SW480 (cell line): Measurements from ENCODE around the gene CD209.

Experiments
- DNase-seq: peaks from one replicate; pipeline ENCODE4 v3.0.0-alpha.2; 2016; ENCODE audit warnings: low spot score

Gene CD209

DNA sequence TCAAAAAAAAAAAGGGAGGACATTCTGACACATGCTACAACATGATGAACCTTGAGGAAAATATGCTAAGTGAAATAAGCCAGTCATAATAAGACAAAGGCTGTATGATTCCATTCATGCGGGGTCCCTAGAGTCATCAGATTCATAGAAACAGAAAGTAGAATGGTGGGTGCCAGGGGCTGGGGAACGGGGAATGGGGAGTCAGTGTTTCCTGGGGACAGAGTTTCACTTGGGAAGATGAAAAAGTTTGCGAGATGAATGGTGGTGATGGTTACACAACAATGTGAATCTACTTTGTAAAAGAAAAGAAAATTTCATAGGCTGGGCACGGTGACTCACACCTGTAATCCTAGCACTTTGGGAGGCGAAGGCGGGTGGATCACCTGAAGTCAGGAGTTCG lies 9.3 kb downstream of the CD209 start:
- DNase-seq = no peak

DNA sequence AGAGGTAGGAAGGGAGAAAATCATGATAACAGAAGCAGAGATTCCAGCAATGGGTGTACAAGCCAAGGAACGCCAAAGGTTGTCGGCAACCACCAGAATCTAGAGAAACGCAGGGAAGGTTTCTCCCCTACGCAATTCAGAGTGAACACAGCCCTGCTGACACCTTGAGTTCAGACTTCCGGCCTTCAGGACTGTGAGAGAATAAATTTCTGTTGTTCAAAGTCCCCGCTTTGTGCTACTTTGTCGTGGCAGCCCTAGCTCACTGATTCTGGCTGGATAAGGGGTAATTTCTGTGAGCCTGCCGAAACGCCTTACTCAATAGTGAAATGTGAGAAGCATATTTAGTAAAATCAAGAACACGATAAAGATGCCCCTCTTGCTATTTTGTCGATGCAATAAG lies 10.1 kb downstream of the CD209 start:
- no peak for DNase-seq

DNA sequence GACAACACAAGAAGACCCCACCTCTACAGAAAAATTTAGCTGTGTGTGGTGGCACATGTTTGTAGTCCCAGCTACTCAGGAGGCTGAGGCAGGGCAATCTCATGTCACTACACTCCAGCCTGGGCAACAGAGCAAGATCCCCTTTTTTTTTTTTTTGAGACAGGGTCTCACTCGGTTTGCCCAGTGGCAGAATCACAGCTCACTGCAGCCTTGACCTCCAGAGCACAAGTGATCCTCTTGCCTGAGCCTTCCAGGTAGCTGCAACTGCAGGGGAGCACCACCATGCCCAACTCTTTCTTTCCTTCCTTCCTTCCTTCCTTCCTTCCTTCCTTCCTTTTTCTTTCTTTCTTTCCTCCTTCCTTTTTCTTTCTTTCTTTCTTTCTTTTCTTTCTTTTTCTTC lies 11.2 kb downstream of the CD209 start:
- DNase-seq = no peak

DNA sequence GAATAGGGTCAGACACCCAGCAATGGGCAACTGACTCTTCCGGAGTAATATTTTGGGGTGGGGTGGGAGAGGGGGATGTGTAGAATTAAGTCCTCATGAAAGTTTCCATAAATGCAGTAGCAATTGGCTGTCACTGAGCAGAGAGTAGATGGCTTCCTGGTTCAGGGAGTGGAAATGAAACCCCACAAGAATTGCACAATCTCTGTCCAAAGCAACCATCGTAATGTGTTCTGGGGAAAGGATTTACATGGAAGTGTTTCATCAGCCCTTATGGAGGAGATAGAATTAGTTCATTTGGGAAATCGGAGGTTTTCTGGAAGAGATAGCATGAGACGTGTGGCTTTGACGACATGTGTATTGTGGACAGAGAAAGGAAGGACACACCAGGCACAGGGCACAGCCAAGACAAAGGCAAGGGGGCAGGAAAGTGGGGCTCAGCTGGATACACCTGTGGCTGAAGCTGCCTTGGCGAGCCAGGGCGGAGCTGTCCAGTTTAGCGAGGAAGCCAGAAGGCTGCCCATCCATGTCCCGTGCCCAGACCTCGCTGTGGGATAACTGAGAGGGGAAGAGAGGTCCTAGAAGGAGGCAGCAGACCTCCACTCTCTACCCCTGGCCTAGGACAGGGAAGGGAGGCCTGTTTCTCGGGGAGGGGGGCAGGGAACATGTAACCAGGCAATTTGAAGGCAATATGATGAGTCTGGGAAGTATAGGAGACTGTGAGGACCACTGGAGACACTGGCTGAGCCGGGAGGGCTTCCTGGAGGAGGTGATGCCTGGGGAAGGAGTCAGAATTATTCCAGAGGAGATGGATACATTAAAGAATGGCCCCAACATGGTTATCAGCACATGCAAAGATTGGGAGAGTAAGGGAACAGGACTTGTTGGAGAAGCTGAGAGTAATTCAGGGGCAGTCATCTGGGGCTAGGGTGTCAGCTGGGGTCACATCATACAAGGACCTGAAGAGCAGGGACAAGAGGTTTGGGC lies 12.8 kb downstream of the CD209 start:
- DNase-seq = no peak

DNA sequence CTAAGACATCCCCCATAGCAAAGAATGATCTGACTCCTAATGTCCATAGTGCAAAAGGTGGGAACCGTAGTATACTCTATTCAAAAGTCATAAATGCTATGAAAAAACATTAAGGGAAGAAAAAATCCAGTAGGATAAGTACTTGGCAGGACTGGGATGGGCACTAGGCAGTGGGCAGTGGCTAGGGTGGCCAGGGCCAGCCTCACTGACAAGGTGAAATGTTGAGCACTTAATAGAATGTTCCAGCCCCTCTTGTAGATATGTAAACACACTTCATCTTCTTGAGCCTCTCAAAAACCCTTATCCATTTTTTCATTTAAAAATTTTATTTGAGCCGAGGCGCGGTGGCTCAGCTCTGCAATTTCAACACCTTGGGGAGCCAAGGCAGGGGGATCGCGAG lies 14.0 kb downstream of the CD209 start:
- no peak for DNase-seq

DNA sequence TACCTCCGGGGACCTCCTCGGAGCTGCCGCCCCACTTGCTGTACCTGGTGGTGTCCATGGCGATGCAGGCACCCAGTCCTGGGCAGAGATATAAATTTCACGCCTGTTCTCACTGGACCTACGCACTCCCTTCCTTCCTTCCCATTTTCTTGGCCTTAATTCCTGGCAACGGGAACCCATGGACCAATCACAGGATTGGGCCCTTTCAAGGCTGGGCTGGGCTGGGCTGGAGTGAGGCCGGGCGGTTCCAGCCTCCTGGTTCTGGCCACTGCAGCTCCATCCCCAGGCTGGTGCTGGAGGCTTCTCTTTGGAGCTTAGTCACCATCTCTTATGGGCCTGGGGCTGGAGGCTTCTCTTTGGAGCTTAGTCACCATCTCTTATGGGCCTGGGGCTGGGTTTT lies 15.3 kb downstream of the CD209 start, which contains the start of gene CLEC4G:
CLEC4G (minus strand) TSS at position 66 of the 400 bp plus-strand sequence; CDS start at position 58, 8 bp downstream.
- DNase-seq = no peak

DNA sequence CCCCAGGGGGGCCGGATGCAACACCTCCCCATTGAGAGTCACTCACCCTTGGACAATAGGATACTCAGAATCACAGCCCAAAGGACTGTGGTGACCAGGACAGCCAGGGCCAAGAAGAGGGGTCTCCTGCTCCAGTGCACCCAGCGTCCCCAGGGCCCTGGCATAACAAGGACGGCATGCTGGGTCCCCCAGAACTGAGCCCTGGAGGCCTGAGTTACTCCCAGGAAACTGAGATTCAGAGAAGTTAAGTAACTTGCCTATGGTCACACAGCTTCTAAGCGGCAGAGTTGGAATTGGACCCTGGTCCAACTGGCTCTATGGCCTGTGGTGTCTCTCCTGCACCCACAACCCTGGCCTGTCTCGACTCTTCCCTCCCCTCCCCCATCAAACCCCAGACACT lies 15.7 kb downstream of the CD209 start:
- DNase-seq = no peak

DNA sequence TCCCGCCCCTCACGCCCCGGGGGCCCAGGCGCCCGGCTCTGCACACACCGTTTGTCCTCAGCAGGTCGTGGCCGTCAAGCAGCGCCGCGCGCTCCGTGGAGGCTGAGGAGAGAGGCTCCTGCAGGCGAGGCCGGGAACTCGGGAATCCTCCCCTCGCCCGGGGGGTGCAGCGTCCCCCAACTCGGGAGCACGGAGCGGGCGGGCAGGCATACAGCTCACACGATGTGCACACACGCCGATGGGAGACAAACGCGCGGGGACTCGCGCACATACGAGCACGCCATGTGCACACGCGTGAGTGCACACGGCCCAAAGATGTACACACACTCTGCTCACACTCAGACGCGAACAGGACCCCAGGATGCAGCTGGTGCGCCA lies 16.1 kb downstream of the CD209 start:
- no peak for DNase-seq

DNA sequence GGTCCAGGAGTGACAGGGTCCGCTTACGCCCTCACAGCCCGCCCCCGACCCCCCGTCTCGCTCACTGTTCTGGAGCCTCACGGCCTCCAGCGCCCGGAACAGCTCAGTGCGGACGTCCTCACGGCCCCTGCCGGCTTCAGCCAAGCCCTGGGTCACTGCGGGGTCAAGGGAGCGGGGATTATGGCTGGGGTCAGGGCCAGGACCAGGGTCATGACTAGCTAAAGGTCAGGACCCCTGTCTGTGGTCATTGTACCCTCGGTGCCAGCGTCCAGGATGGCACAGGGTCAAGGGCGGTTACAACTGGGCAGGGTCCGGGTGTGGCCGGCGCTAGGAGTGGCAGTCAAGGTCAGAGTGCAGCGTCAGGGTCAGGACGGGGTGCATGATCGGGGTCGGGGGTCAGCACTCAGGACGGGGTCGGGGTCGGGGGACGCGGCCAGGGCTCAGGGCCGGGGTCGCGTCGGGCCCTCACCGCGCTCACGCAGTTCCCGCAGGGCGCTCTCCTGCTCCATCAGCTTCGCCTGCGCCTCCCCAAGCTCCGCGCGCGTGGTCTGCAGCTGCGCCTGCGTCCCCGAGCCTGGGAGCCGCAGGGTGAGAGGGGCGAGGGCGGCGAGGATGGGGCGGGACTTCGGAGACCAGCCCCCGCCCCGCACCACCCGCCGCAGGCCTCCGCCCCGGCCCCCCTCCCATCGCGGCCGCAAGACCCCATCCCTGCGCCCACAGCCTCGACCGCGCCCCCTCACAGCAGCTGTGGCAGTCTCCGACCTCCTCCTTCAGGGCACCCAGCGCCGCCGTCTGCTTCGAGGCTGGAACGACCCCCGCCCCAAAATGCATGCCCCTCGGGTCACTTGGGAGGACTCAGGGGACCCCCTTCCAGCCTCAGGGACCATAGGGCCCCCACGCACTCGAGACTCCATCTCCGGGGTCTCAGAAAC lies 16.8 kb downstream of the CD209 start:
- DNase-seq = no peak

DNA sequence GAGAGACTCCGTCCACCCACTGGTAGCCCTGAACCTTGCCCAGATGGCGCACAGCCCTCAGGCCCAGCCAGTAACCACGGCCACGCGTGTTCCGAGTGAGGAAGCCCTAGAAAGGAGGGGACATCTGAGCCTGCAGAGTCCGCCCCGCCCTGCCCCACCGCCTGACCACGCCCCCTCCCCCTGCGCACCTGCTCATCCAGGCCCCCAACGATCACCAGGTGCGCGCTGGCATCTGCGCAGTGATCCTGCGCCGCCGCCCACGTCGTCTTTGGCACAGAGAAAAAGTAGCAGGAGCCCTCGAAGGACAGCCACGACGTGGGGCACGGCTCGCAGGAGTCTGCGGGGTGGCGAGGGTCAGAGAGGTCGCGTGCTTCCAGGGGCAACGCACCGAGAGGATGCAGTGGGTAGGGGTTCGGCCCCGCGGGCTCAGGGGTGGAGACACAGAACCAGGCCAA lies 17.5 kb downstream of the CD209 start:
- no peak for DNase-seq

DNA sequence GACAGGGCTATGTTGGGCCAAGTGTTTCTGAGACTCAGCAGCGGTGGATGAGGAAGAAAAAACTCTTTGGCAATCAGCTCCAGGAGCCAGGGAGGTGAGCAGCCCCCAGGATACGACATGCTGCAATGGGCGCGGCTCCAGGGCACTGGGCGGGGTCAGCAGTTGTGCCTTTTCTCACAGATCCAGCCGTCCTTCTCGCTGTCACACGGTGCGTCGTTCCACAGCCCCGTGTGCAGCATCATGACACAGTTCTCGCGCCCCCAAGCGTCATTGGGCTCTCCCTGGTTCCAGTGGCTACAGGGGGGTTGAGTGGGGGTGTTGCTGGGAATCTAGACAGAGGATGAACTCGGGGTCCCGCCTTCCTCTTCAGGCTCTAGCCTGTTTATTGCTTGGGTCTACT lies 18.1 kb downstream of the CD209 start:
- DNase-seq = no peak

DNA sequence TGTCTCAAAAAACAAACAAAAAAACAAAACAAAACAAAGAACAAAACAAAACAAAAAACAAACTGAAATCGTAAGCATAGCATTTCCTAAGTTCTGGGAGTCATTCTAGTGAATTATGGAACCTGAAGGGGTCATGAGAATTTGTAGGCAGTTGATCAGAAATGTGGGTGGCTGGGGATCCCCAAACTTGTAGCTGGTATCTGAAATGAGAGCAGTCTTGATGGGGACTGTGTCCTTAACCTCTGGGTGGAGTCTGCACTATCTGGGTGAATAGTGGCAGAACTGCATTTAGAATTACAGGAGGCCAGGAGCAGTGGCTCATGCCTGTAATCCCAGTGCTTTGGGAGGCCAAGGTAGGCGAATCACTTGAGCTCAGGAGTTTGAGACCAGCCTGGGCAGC lies 21.5 kb downstream of the CD209 start:
- DNase-seq = no peak

DNA sequence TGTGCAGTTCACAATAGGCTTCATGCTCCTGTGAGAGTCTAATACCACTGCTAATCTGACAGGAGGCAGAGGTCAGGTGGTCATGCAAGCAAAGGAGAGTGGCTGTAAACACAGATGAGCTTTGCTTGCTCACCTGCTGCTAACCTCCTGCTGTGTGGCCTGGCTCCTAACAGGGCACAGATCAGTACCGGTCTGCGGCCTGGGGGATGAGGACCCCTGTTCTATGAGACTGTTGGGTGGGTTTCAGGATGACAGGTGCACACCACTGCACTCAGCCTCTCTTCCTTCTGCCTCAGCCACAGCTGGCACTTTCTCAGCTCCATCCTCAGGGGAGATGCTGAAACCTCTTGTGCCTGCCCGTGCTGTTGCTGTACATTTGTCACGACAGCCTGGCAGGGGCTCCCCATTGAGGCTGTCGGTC lies 25.1 kb downstream of the CD209 start:
- no peak for DNase-seq

DNA sequence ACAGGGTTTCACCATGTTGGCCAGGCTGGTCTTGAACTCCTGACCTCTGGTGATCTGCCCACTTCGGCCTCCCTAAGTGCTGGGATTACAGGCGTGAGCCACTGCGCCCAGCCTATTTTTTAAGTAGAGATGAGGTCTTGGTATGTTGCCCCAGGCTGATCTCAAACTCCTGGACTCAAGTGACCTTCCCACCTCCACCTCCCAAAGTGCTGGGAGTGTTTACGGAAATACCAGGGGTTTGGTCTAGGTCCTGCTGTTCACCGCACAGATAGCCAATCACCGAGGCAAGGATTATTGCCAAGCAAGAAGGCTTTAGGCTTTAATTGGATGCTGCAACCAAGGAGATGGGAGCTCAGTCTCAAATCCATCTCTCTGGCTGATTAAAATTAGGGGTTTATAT lies 27.0 kb downstream of the CD209 start:
- DNase-seq = no peak

DNA sequence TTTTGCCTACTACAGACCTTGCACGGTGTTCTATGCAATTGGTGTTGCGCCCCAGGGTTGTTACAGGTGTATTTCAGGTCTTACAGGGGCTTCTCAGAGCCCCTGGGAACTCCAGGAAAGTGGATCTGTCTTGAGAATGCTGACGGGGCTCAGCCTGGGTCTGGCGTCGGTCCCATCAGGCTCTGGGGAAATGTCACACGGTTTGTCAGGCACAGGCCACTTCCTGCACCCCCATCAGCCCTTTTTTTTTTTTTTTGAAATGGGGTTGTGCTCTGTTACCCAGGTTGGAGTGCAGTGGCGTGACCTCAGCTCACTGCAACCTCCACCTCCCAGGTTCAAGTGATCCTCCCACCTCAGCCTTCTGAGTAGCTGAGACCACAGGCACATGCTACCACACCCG lies 28.7 kb downstream of the CD209 start:
- no peak for DNase-seq

DNA sequence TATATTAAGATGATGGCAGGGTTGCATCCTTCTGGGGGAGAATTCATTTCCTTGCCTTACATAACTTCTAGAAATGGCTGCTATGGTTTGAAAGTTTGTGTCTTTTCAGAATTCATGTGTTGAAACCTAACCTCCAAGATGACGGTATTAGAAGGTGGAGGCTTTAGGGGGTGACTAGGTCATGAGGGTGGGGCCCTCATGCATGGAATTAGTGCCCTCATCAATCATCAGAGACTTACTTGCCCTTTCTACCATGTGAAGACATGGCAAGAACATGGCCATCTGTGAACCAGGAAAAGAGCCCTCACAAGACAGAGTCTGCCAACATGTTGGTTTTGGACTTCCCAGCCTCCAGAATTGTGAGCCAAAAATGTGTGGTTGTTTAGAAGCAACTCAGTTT lies 30.6 kb downstream of the CD209 start:
- DNase-seq = no peak

DNA sequence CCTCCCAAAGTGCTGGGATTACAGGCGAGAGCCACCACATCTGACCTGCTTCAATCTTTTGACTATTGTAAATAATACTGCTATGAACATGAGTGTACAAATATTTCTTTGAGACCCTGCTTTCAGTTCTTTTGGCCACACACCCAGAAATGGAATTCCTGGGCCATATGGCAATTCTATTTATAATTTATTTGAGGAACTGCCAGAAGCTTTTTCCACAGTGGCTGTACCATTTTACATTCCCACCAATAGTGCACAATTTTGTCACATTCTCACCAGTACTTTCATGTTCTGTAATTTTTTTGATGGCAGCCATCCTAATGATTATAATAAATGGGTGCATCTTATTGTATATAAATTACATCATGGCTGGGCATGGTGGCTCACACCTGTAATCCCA lies 31.7 kb downstream of the CD209 start:
- no peak for DNase-seq

DNA sequence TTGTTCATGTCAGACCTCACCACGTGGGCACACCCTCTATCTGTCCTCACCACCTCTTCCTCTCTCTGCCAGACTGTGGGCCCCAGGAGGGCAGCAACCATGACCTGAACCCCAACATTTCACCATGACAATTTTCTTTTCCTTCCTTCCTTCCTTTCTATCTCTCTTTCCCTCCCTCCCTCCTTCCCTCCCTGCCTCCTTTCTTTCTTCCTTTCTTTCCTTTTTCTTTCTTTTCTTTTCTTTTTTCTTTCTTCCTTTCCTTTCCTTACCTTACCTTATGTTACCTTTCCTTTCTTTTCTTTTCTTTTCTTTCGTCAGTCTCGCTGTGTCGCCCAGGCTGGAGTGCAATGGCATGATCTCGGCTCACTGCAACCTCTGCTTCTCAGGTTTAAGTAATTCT lies 36.7 kb downstream of the CD209 start:
- DNase-seq = no peak

DNA sequence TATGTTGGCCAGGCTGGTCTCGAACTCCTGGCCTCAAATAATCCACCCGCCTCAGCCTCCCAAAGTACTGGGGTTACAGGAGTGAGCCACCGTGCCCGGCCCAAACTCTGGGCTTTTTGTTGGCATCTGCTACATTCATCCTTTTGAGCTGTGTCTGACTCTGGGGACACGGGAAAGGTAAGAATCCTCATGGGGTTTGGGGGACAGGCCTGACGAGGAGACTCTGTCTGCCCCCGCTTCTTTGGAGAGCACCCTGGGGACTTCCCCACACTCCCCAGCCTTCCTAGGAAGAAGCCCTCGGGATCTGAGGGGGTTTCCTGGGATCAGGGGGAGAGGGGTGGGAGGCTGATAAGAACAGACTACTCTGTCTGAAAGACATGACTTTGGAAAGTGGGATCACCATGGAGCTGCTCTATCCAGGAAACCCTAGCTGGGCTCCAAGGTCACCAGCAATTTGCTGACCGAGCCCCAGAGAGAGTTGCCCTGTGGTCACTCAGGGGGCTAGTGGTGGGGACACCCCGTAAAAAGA lies 37.3 kb downstream of the CD209 start:
- no peak for DNase-seq

DNA sequence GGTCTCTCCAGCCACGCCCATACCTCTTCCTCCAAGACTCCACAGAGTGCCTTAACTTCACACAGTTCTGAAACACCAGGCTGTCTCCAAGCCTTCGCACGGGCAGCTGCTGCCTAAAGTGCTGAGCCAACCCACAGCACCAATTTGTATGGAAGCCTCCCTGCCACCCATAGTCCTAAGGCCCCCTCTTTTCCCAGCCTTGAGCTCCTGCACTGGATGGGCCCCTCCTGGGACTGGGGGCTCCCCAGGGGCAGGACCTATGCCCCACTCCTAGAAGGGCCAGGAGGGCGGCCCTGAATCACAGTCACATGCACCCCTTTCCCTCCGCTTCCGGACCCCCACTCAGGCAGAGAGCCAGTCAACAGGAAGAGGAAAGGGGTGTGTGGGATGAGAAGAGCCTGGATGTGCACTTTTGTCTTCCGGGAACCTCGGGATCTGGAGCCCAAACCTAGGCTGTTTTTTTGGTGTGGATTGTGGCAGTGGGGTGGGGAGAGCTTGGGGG lies 40.3 kb downstream of the CD209 start:
- no peak for DNase-seq

DNA sequence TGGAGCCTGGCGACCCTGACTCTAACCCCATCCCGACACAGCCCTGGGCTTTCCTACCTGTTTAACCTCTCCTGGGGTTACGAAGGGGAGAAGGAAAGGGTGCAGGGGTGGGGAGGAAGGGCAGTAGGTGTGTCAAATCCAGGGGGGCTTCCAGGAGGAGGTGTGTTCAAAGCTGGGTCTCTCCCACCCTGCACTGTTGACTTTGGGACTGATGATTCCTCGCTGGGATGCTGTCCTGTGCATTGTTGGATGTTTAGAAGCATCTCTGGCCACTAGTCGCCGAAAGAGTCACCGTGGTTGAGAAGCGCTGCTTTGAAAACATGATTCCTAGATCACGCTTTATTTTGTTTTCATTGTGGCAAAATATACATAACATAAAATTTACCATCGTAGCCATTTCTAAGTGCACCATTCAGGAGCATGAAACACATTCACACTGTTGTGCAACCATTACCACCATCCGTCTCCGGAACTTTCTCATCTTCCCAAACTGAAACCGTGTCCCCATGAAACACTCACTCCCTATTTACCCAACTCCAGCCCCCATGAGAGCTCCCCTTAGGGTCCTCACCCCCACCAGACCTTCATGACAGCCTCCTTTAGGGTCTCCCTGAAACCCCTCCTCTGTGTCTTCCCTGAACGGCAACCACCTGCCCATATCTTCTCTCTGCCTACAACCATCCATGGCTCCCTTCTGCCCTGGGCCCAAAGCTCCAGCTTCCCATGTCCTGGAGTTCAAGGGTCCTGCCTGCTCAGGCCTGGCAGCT lies 41.0 kb downstream of the CD209 start:
- no peak for DNase-seq
